ENCODE measurements around the gene LPCAT3. TPM values are rescaled to one million over a fixed set of nuclear protein-coding genes. Genes with fewer than 3 reads are reported as not detected.

The LPCAT3 gene
- total and polyA plus RNA-seq, 3 experiments from 2014 or later, result 20.4 to 25.5 (median 22.1) TPM

DNA sequence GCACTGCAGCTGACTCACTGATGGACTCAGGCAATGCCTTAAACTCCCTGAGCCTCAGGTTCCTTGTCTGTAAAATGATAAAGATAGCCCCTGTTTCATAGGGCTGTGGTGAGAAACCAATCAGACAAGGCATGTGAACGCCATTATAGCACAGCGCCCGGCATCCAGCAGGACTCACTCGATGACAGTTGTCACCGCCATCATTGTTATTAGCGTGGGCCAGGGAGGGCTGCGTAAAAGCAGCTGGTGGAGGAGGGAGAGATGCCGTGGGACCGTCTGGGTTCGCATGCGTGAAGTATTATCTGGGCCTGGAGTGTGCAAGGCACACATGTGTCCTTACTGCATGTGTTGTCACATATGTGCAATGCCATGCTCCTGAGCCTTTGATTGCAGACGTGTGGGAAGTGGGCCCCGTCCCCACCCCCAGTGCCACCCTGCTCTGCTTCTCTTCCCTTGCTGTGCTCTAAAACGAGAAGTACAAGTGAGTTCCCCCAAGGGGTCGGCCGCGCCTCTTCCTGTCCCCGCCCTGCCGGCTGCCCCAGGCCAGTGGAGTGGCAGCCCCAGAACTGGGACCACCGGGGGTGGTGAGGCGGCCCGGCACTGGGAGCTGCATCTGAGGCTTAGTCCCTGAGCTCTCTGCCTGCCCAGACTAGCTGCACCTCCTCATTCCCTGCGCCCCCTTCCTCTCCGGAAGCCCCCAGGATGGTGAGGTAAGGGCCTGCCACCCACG is 67.3 kb downstream of the LPCAT3 start, which contains the start of gene PTPN6:
Gene PTPN6 (plus strand): TSS at position 546 of the 730 bp plus-strand sequence. CDS start 157 bp downstream, at position 703.
- ChIA-PET CTCF (interaction anchor here (1.2 to 22.6 kb wide), 8 partner anchors 9 to 157 kb away, joined by 4 to 815 read pairs (median 4); no protein-coding TSS in a partner anchor), POLR2A (interaction anchor here (1.4 to 10.6 kb wide), 3 partner anchors 9 to 15 kb away, joined by 4 to 481 read pairs (median 6); no protein-coding TSS in a partner anchor)
- peak within 1 kb of the TSS; percentile 71 for H3K27ac ChIP-seq (ENCODE audit: low read depth, low read length)
- peak within 1 kb of the TSS; percentile 88 for H3K4me3 ChIP-seq (ENCODE audit: low read length)
- H3K9me3 ChIP-seq (ENCODE audit: low read length), result no peaks in the 10 kb centered on the region
- no peaks in the 10 kb centered on the region for H3K27me3 ChIP-seq (ENCODE audit: insufficient read depth, low read length, poor library complexity, severe bottlenecking)
- Mint-ChIP-seq H3K27ac (peak within 1 kb of the TSS; percentile 94 to 100 (median 98)), H3K36me3 (peaks cover 0 to 43% (median 5%) of the 10 kb centered on the region in 3 donors), H3K27me3 (no peaks in the 10 kb centered on the region), H3K9me3 (peaks cover 0 to 3% (median 0%) of the 10 kb centered on the region in 5 donors), H3K4me1 (peaks cover 74 to 89% (median 81%) of the 10 kb centered on the region in 3 donors), H3K4me3 (peak within 1 kb of the TSS; percentile 95 to 99 (median 99))
- DNase-seq, result peak in 4 of 5 donors; percentile 37 to 77 (median 62)
- peaks cover 9% of the 10 kb centered on the region for H3K36me3 ChIP-seq (ENCODE audit: insufficient read depth, low read length)
- peaks cover 76% of the 10 kb centered on the region for H3K4me1 ChIP-seq (ENCODE audit: insufficient read depth, low read length)

DNA sequence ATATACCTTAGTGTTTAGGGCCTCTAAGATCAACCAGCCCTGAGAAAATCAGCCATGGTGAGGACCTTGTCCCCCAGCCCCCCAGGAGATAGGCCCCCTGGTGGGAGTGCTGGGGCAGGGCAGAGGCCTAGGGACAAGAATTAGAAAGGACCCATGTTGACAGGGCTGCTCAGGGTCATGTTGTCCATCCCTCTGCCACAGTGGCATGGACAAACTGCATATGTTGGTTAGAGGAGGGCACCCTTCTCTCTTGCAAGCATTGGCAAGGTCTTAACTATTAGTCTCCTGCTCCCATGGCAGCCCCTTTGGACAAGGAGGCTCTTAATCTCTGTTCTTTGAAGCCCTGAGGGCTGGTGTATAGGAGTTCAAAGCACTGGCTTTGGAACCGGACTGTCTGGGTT is 67.9 kb downstream of the LPCAT3 start:
- POLR2A ChIA-PET, result interaction anchor here (0.6 to 10.6 kb wide), 5 partner anchors 10 to 19 kb away, joined by 3 to 481 read pairs (median 6); no protein-coding TSS in a partner anchor
- Histone ChIP-seq H3K36me3 (ENCODE audit: insufficient read depth, low read length) (peaks cover 9% of the 10 kb centered on the region), H3K4me1 (ENCODE audit: insufficient read depth, low read length) (peaks cover 76% of the 10 kb centered on the region), H3K27ac (ENCODE audit: low read depth, low read length) (peak overlapping the region; percentile 71), H3K27me3 (ENCODE audit: insufficient read depth, low read length, poor library complexity, severe bottlenecking) (no peaks in the 10 kb centered on the region), H3K4me3 (ENCODE audit: low read length) (peak overlapping the region; percentile 88), H3K9me3 (ENCODE audit: low read length) (no peaks in the 10 kb centered on the region)
- peaks cover 0 to 38% (median 5%) of the 10 kb centered on the region in 3 donors for H3K36me3 Mint-ChIP-seq
- DNase-seq, result peak in 1 of 5 donors; percentile 56
- H3K4me3 Mint-ChIP-seq, result peak overlapping the region; percentile 95 to 99 (median 99)
- H3K4me1 Mint-ChIP-seq, result peaks cover 74 to 89% (median 81%) of the 10 kb centered on the region in 3 donors
- no peaks in the 10 kb centered on the region for H3K27me3 Mint-ChIP-seq
- H3K9me3 Mint-ChIP-seq, result peaks cover 0 to 3% (median 0%) of the 10 kb centered on the region in 5 donors
- H3K27ac Mint-ChIP-seq, result peak overlapping the region; percentile 94 to 100 (median 97)
- CTCF ChIA-PET, result interaction anchor here (0.7 to 22.6 kb wide), 6 partner anchors 10 to 163 kb away, joined by 3 to 815 read pairs (median 6); no protein-coding TSS in a partner anchor

DNA sequence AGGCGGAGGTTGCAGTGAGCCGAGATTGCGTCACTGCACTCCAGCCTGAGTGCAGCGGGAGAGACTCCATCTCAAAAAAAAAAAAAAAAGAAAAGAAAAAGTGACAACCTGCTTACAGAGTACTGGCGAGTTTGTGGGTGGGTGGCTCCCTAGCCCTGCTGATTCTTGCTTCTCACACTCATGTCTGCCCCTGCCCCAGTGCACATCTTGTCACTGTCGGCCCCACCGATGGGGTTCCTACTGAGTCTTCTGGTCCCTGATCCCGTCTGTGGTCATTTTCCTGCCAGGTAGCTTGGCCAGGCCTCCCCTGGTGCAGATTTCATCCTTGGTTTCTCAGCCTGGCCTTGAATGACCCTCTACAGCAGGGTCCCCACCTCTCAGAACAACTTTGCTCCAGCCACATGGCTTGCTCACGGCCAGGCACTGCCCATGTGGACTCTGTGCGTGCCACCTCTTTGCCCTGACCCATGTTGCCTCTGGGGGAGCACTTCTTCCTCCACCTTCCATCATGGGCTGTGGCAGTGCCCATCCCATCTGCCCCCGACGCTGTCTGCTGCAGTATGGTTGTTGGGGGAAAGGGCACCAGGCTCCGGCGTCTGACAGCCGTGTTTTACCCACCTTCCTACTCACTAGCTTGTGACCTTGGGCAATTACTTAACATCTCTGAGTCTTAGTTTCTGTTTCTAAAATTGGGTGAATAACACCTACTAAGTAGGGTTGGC is 69.2 kb downstream of the LPCAT3 start:
- Mint-ChIP-seq H3K36me3 (peaks cover 0 to 34% (median 5%) of the 10 kb centered on the region in 3 donors), H3K4me3 (peak overlapping the region; percentile 45 to 98 (median 78)), H3K4me1 (peaks cover 70 to 87% (median 80%) of the 10 kb centered on the region in 3 donors), H3K27me3 (no peaks in the 10 kb centered on the region), H3K9me3 (peaks cover 0 to 3% (median 0%) of the 10 kb centered on the region in 5 donors), H3K27ac (peak overlapping the region; percentile 90 to 100 (median 98))
- H3K4me3 ChIP-seq (ENCODE audit: low read length), result peak overlapping the region; percentile 56
- no peaks in the 10 kb centered on the region for H3K36me3 ChIP-seq (ENCODE audit: insufficient read depth, low read length)
- ChIA-PET POLR2A (interaction anchor here (0.9 to 10.6 kb wide), 2 partner anchors 9 to 11 kb away, joined by 3 to 481 read pairs; no protein-coding TSS in a partner anchor), CTCF (interaction anchor here (0.6 to 22.6 kb wide), 10 partner anchors 9 to 410 kb away, joined by 3 to 815 read pairs (median 6); partner anchors contain the start of genes ATN1, EMG1, LPCAT3 and PHB2)
- DNase-seq, result peak in 2 of 5 donors; percentile 37 to 68
- H3K27ac ChIP-seq (ENCODE audit: low read depth, low read length), result peak overlapping the region; percentile 40
- no peaks in the 10 kb centered on the region for H3K27me3 ChIP-seq (ENCODE audit: insufficient read depth, low read length, poor library complexity, severe bottlenecking)
- no peaks in the 10 kb centered on the region for H3K9me3 ChIP-seq (ENCODE audit: low read length)
- peaks cover 69% of the 10 kb centered on the region for H3K4me1 ChIP-seq (ENCODE audit: insufficient read depth, low read length)

DNA sequence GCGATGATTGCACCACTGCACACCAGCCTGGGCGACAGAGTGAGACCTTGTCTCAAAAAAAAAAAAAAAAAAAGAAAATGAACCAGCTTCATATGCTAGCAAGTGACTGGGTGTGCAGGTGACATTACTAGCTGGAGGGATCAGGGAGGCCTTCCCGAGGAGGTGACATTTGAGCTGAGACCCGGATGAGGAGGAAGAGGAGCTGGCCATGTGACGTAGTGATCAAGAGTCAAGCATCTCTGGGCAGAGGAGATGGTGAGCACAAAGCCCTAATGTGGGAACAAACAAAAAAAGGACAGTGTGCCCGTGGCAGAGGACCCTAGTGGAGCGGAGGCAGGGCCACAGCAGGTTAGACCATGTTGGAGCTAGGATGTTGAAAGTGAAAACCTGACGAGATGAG is 70.7 kb downstream of the LPCAT3 start:
- H3K9me3 Mint-ChIP-seq, result no peaks in the 10 kb centered on the region
- H3K27ac Mint-ChIP-seq, result peak overlapping the region; percentile 77 to 100 (median 98)
- Histone ChIP-seq H3K27me3 (ENCODE audit: insufficient read depth, low read length, poor library complexity, severe bottlenecking) (no peaks in the 10 kb centered on the region), H3K9me3 (ENCODE audit: low read length) (no peaks in the 10 kb centered on the region), H3K4me3 (ENCODE audit: low read length) (no peak overlapping the region), H3K36me3 (ENCODE audit: insufficient read depth, low read length) (no peaks in the 10 kb centered on the region), H3K27ac (ENCODE audit: low read depth, low read length) (no peak overlapping the region), H3K4me1 (ENCODE audit: insufficient read depth, low read length) (peaks cover 71% of the 10 kb centered on the region)
- ChIA-PET POLR2A (interaction anchor here (0.6 to 10.6 kb wide), 7 partner anchors 13 to 223 kb away, joined by 3 to 481 read pairs (median 4); no protein-coding TSS in a partner anchor), CTCF (interaction anchor here (1.5 to 22.6 kb wide), 5 partner anchors 10 to 80 kb away, joined by 4 to 815 read pairs (median 61); partner anchors contain the start of genes ATN1, EMG1, PHB2 and TPI1)
- H3K27me3 Mint-ChIP-seq, result peaks cover 0 to 5% of the 10 kb centered on the region in 2 donors
- no peak for DNase-seq
- H3K4me1 Mint-ChIP-seq, result peaks cover 69 to 83% (median 79%) of the 10 kb centered on the region in 3 donors
- peak overlapping the region; percentile 7 to 98 (median 45) for H3K4me3 Mint-ChIP-seq
- peaks cover 0 to 25% (median 5%) of the 10 kb centered on the region in 3 donors for H3K36me3 Mint-ChIP-seq

DNA sequence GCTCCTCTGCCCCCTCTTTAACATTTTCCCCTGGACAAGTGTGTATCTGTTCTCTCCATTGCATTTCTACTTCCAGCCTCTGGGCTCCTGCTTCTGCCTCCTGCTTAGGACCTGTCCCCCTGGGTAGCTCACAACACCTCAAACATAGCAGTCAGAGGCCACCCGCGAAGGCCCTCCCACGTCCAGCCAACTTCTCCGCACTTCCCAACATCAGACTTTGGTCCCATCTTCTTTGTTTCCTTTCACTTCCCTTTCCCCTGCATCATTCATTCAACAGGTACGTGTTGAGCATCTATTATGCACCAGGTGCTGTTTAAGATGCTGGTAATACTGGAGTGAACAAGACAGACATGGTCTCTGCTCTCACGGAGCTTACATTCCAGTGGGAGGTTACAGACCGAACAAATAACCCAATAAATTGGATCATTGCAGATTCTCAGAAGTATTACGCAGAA is 71.3 kb downstream of the LPCAT3 start:
- Histone ChIP-seq H3K27me3 (ENCODE audit: insufficient read depth, low read length, poor library complexity, severe bottlenecking) (no peaks in the 10 kb centered on the region), H3K4me3 (ENCODE audit: low read length) (peak overlapping the region; percentile 72), H3K4me1 (ENCODE audit: insufficient read depth, low read length) (peaks cover 73% of the 10 kb centered on the region), H3K9me3 (ENCODE audit: low read length) (no peaks in the 10 kb centered on the region), H3K27ac (ENCODE audit: low read depth, low read length) (peak overlapping the region; percentile 53), H3K36me3 (ENCODE audit: insufficient read depth, low read length) (no peaks in the 10 kb centered on the region)
- peaks cover 0 to 5% of the 10 kb centered on the region in 2 donors for H3K27me3 Mint-ChIP-seq
- ChIA-PET POLR2A (interaction anchor here (0.6 to 10.6 kb wide), 9 partner anchors 9 to 224 kb away, joined by 3 to 481 read pairs (median 4); partner anchors contain the start of genes EMG1 and PHB2), CTCF (interaction anchor here (0.9 to 22.6 kb wide), 9 partner anchors 9 to 163 kb away, joined by 3 to 815 read pairs (median 21); partner anchors contain the start of genes ATN1, EMG1, PHB2 and SPSB2)
- H3K27ac Mint-ChIP-seq, result peak overlapping the region; percentile 94 to 100 (median 98)
- H3K4me3 Mint-ChIP-seq, result peak overlapping the region; percentile 87 to 98 (median 93)
- peaks cover 72 to 82% (median 79%) of the 10 kb centered on the region in 3 donors for H3K4me1 Mint-ChIP-seq
- no peak for DNase-seq
- no peaks in the 10 kb centered on the region for H3K9me3 Mint-ChIP-seq
- H3K36me3 Mint-ChIP-seq, result peaks cover 0 to 22% (median 0%) of the 10 kb centered on the region in 3 donors

DNA sequence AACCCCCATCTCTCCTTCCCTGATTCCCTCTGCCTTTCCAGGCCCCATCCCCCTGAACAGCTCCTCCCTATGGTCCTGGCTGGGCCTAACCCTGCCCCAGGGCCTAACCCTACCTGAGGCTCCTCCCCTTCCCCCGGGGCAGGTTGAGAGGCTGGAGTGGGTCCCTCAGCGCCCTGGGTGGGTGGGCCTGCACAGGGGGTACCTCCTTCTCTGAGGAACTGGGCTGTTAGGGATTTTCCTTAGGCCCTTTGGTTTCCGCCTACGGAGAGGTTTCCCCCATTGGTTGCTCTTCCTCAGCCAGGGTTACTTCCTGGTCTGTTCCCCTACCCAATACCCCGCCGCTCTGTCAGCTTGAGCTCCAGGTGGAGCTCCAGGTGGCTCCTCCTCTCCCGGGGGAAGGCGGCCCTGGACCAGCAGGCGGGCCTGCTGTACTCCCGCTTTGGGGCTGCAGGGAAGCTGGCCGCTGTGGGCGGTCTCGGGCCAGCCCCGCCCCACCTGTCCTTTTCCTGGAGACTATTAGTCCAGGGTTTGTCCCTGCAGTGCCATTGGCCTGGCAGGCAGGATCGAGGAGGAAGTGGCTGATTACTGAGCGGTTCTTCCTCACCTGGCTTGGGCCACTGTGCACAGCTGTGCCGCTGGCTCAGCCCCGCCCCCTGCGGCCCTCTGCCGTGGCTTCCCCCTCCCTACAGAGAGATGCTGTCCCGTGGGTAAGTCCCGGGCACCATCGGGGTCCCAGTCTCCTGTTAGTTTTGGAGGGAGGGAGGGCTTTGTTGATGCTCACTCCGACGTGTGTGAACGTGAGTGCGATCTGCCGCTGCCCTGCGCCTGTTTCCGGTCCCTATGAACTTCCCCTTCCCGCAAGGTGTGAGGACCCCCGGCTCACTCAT is 72.0 kb downstream of the LPCAT3 start:
- H3K4me1 Mint-ChIP-seq, result peaks cover 73 to 82% (median 79%) of the 10 kb centered on the region in 3 donors
- H3K36me3 Mint-ChIP-seq, result peaks cover 0 to 19% (median 0%) of the 10 kb centered on the region in 3 donors

More for the DNA sequence above, 72.0 kb downstream of the LPCAT3 start:
- Mint-ChIP-seq H3K27ac (peak overlapping the region; percentile 94 to 100 (median 98)), H3K27me3 (peaks cover 0 to 5% of the 10 kb centered on the region in 2 donors), H3K4me3 (peak overlapping the region; percentile 87 to 98 (median 93)), H3K9me3 (no peaks in the 10 kb centered on the region)
- Histone ChIP-seq H3K27ac (ENCODE audit: low read depth, low read length) (peak overlapping the region; percentile 53), H3K4me3 (ENCODE audit: low read length) (peak overlapping the region; percentile 72), H3K27me3 (ENCODE audit: insufficient read depth, low read length, poor library complexity, severe bottlenecking) (no peaks in the 10 kb centered on the region), H3K36me3 (ENCODE audit: insufficient read depth, low read length) (no peaks in the 10 kb centered on the region), H3K9me3 (ENCODE audit: low read length) (no peaks in the 10 kb centered on the region), H3K4me1 (ENCODE audit: insufficient read depth, low read length) (peaks cover 73% of the 10 kb centered on the region)
- peak; percentile 55 to 79 (median 65) for DNase-seq
- CTCF ChIA-PET, result interaction anchor here (0.9 to 22.6 kb wide), 13 partner anchors 8 to 193 kb away, joined by 3 to 815 read pairs (median 21); partner anchors contain the start of genes ATN1, C1RL, EMG1 and LPCAT3
- POLR2A ChIA-PET, result interaction anchor here (0.5 to 10.6 kb wide), 6 partner anchors 9 to 181 kb away, joined by 3 to 481 read pairs (median 10); partner anchors contain the start of genes CDCA3, EMG1, PHB2 and USP5
